Neural progenitor cell (in vitro differentiated cells): Measurements from ENCODE around the gene ABCG4. TPM values are rescaled to one million over a fixed set of nuclear protein-coding genes. Genes with fewer than 3 reads are reported as not detected.
"Not testable (repeated sequence)": the region's sequence is repeated elsewhere in the genome, so short reads cannot be mapped to it uniquely, and the experiment has no call there.

Source experiments
- DNase-seq: peaks from one replicate; pipeline ENCODE4 v3.0.0-alpha.2; 2016; ENCODE audit warnings: low spot score
- H2AFZ ChIP-seq: fragments of 200-600 bp; sonication (generic); replicated peaks from 2 replicates; pipeline ENCODE4 v1.6.1; 2016; ENCODE audit warnings: antibody characterized with exemption
- H3F3A ChIP-seq: fragments of 200-600 bp; sonication (generic); 2 replicates; pipeline ENCODE4 v1.6.1; 2016; ENCODE audit warnings: antibody characterized with exemption, low read depth
- H3K27ac ChIP-seq: fragments of 200-600 bp; sonication (generic); 2 replicates; pipeline ENCODE4 v1.5.1; 2016; ENCODE audit warnings: mild to moderate bottlenecking
- H3K27me3 ChIP-seq: fragments of 200-600 bp; sonication (generic); 2 replicates; pipeline ENCODE4 v1.6.1; 2016; ENCODE audit warnings: mild to moderate bottlenecking, moderate library complexity
- H3K36me3 ChIP-seq: fragments of 200-600 bp; sonication (generic); 2 replicates; pipeline ENCODE4 v1.5.1; 2016
- H3K4me1 ChIP-seq: fragments of 200-600 bp; sonication (generic); 2 replicates; pipeline ENCODE4 v1.6.1; 2016; ENCODE audit warnings: mixed run types
- H3K4me2 ChIP-seq: fragments of 200-600 bp; sonication (generic); 2 replicates; pipeline ENCODE4 v1.6.1; 2016
- H3K4me3 ChIP-seq: fragments of 200-600 bp; sonication (generic); 2 replicates; pipeline ENCODE4 v1.5.1; 2016
- H3K79me2 ChIP-seq: fragments of 200-600 bp; sonication (generic); 2 replicates; pipeline ENCODE4 v1.6.1; 2016; ENCODE audit warnings: low read depth
- H3K9ac ChIP-seq: fragments of 200-600 bp; sonication (generic); 2 replicates; pipeline ENCODE4 v1.6.1; 2016
- H3K9me3 ChIP-seq: fragments of 200-600 bp; sonication (generic); 2 replicates; pipeline ENCODE4 v1.5.1; 2016; ENCODE audit warnings: low read depth
- H4K20me1 ChIP-seq: fragments of 200-600 bp; sonication (generic); 2 replicates; pipeline ENCODE4 v1.6.1; 2016; ENCODE audit warnings: low read depth
- H3K27ac Mint-ChIP-seq: 3 replicates; pipeline ENCODE4 v1.8.0; 2021; ENCODE audit warnings: mixed read lengths
- H3K27me3 Mint-ChIP-seq: 2 replicates; pipeline ENCODE4 v1.8.0; 2022; ENCODE audit warnings: low read depth, mild to moderate bottlenecking, inconsistent platforms, moderate library complexity, mixed read lengths; ENCODE audit not compliant: insufficient read depth
- H3K36me3 Mint-ChIP-seq: 3 replicates; pipeline ENCODE4 v1.8.0; 2021; ENCODE audit warnings: mixed read lengths
- H3K4me1 Mint-ChIP-seq: 3 replicates; pipeline ENCODE4 v1.8.0; 2021; ENCODE audit warnings: mixed read lengths
- H3K4me3 Mint-ChIP-seq: 3 replicates; pipeline ENCODE4 v1.8.0; 2021; ENCODE audit warnings: mild to moderate bottlenecking, moderate library complexity, mixed read lengths
- H3K9me3 Mint-ChIP-seq: 3 replicates; pipeline ENCODE4 v1.8.0; 2020; ENCODE audit warnings: mixed read lengths
- CTCF ChIP-seq: fragments of 200-600 bp; sonication (generic); IDR thresholded peaks from 2 replicates; pipeline ENCODE4 v1.5.1; 2017; ENCODE audit warnings: antibody characterized with exemption, mild to moderate bottlenecking
- EZH2 ChIP-seq: fragments of 200-600 bp; sonication (generic); IDR thresholded peaks from 2 replicates; pipeline ENCODE4 v1.6.1; 2017; ENCODE audit warnings: antibody characterized with exemption, mild to moderate bottlenecking, moderate library complexity
- EZH2phosphoT487 ChIP-seq: fragments of 200-600 bp; sonication (generic); IDR thresholded peaks from 2 replicates; pipeline ENCODE4 v1.6.1; 2017; ENCODE audit warnings: antibody characterized with exemption
- total RNA-seq: library from RNA; depleted of rRNA; stranded (reverse); fragments of >200 nt; gene quantifications from 2 replicates; pipeline ENCODE4 v1.2.3, GENCODE V29; 2015; ENCODE audit warnings: low replicate concordance

Gene ABCG4
- total RNA-seq, 1 donor from 2014 or later: 0.24 TPM

- Mint-ChIP-seq H3K4me1 (peaks cover 10% of the 10 kb centered on the region), H3K27ac (no peak overlapping the region), H3K4me3 (no peak overlapping the region), H3K36me3 (no peaks in the 10 kb centered on the region), H3K9me3 (no peaks in the 10 kb centered on the region), H3K27me3 (peaks cover 3% of the 10 kb centered on the region)
- no peaks in the 10 kb centered on the region for H3K4me1 ChIP-seq
- no peaks in the 10 kb centered on the region for H4K20me1 ChIP-seq
- H3K27ac ChIP-seq: no peak overlapping the region
- no peak for DNase-seq
- no peaks in the 10 kb centered on the region for H3K79me2 ChIP-seq
- H3K9me3 ChIP-seq: no peaks in the 10 kb centered on the region
- no peak overlapping the region for H3K4me3 ChIP-seq
- H3K27me3 ChIP-seq: no peaks in the 10 kb centered on the region
- TF ChIP-seq EZH2 (no peak), EZH2phosphoT487 (no peak), CTCF (no peak)
- no peak overlapping the region for H3K4me2 ChIP-seq
- H3K36me3 ChIP-seq: no peaks in the 10 kb centered on the region
- H2AFZ ChIP-seq: no peak overlapping the region
- H3K9ac ChIP-seq: no peak overlapping the region
- no peaks in the 10 kb centered on the region for H3F3A ChIP-seq
Observed at GRCh38 chr11:119180729-119181676, 32.2 kb downstream of the ABCG4 start.

- no peaks in the 10 kb centered on the region for H3K9me3 Mint-ChIP-seq
- no peaks in the 10 kb centered on the region for H3F3A ChIP-seq
- H3K4me1 Mint-ChIP-seq: peaks cover 16% of the 10 kb centered on the region
- H2AFZ ChIP-seq: no peak overlapping the region
- H3K4me1 ChIP-seq: no peaks in the 10 kb centered on the region
- no peak overlapping the region for H3K4me3 Mint-ChIP-seq
- no peak overlapping the region for H3K27ac Mint-ChIP-seq
- H3K9me3 ChIP-seq: no peaks in the 10 kb centered on the region
- H3K27me3 Mint-ChIP-seq: peaks cover 3% of the 10 kb centered on the region
- H3K9ac ChIP-seq: no peak overlapping the region
- no peak for DNase-seq
- no peak overlapping the region for H3K27ac ChIP-seq
- H3K36me3 ChIP-seq: no peaks in the 10 kb centered on the region
- no peak overlapping the region for H3K4me2 ChIP-seq
- no peaks in the 10 kb centered on the region for H3K36me3 Mint-ChIP-seq
- no peak for TF ChIP-seq EZH2
- no peak for TF ChIP-seq EZH2phosphoT487
- no peak for TF ChIP-seq CTCF
- H3K27me3 ChIP-seq: no peaks in the 10 kb centered on the region
- H3K79me2 ChIP-seq: no peaks in the 10 kb centered on the region
- H3K4me3 ChIP-seq: no peak overlapping the region
- no peaks in the 10 kb centered on the region for H4K20me1 ChIP-seq
Observed at GRCh38 chr11:119181677-119182412, 33.0 kb downstream of the ABCG4 start.

- not testable (repeated sequence) for H3K9me3 Mint-ChIP-seq, H3K27me3 ChIP-seq, H4K20me1 ChIP-seq, H3K4me1 ChIP-seq, H3K9ac ChIP-seq, H3K4me2 ChIP-seq, DNase-seq, H3K36me3 Mint-ChIP-seq, H3K27ac Mint-ChIP-seq, H3K9me3 ChIP-seq, H2AFZ ChIP-seq, H3F3A ChIP-seq, H3K36me3 ChIP-seq, H3K27me3 Mint-ChIP-seq, H3K4me3 ChIP-seq, H3K79me2 ChIP-seq, H3K27ac ChIP-seq, H3K4me3 Mint-ChIP-seq
- peaks cover 12% of the 10 kb centered on the region for H3K4me1 Mint-ChIP-seq
Observed at GRCh38 chr11:119184399-119184798, 35.5 kb downstream of the ABCG4 start.
